Measurements from ENCODE around the gene CTNNA3.

CTNNA3 gene

GRCh38 chr10:66762218-66762729 lies 933.7 kb downstream of the CTNNA3 start:
- Histone ChIP-seq H3K4me3 (ENCODE audit: low read depth, low read length) (no peak overlapping the region), H3K4me1 (ENCODE audit: control insufficient read depth, insufficient read depth, low read length) (no peaks in the 10 kb centered on the region), H3K27ac (ENCODE audit: extremely low read depth, low read depth, low read length) (no peak overlapping the region), H3K36me3 (ENCODE audit: control insufficient read depth in 2 of 2, insufficient read depth in 1 of 2, low read length in 2 of 2) (no peaks in the 10 kb centered on the region), H3K9me3 (ENCODE audit: control insufficient read depth, insufficient read depth, low read depth, low read length) (no peaks in the 10 kb centered on the region)
- CTCF ChIA-PET: interaction anchor here (0.5 kb wide), 1 partner anchor 37 kb away, joined by 4 read pairs; no protein-coding TSS in a partner anchor
- no peak for TF ChIP-seq ZNF18 (tag by site-specific recombination; IDR thresholded peaks at IDR 0.05)
- TF ChIP-seq ZNF292 (tag by site-specific recombination; IDR thresholded peaks at IDR 0.05; ENCODE audit: borderline replicate concordance, low read depth): no peak
- TF ChIP-seq ZNF561 (tag by site-specific recombination; IDR thresholded peaks at IDR 0.05; ENCODE audit: borderline replicate concordance): no peak
- TF ChIP-seq ZNF302 (tag by site-specific recombination; IDR thresholded peaks at IDR 0.05; ENCODE audit: low read depth): no peak
- no peak for TF ChIP-seq ZNF768 (tag by site-specific recombination; IDR thresholded peaks at IDR 0.05)
- TF ChIP-seq ZNF776 (tag by site-specific recombination; IDR thresholded peaks at IDR 0.05; ENCODE audit: borderline replicate concordance): no peak
- TF ChIP-seq ZNF366 (tag by site-specific recombination; conservative IDR thresholded peaks at IDR 0.05): no peak
- TF ChIP-seq ZBTB11 (tag by site-specific recombination; conservative IDR thresholded peaks at IDR 0.05; ENCODE audit: low read depth): no peak
- no peak for TF ChIP-seq ZBTB1 (tag by site-specific recombination; IDR thresholded peaks at IDR 0.05)
- no peak for TF ChIP-seq ZNF175 (tag by site-specific recombination; IDR thresholded peaks at IDR 0.05)
- TF ChIP-seq ZNF449 (tag by site-specific recombination; IDR thresholded peaks at IDR 0.05): no peak
- TF ChIP-seq ZFHX2 (tag by site-specific recombination; conservative IDR thresholded peaks at IDR 0.05): no peak
- TF ChIP-seq ZNF664 (tag by site-specific recombination; IDR thresholded peaks at IDR 0.05): no peak
- POLR2A ChIA-PET: no interaction called here

- no peak for TF ChIP-seq ZNF335 (tag by site-specific recombination; conservative IDR thresholded peaks at IDR 0.05)
- no peaks in the 10 kb centered on the region for H3K4me1 ChIP-seq (ENCODE audit: control insufficient read depth, insufficient read depth, low read length)
- POLR2A ChIA-PET: no interaction called here
- no peak overlapping the region for H3K4me3 ChIP-seq (ENCODE audit: low read depth, low read length)
- CTCF ChIA-PET: interaction anchor here (0.6 kb wide), 2 partner anchors 213 to 468 kb away, joined by 3 read pairs; no protein-coding TSS in a partner anchor
- no peaks in the 10 kb centered on the region for H3K36me3 ChIP-seq (ENCODE audit: control insufficient read depth in 2 of 2, insufficient read depth in 1 of 2, low read length in 2 of 2)
- no peaks in the 10 kb centered on the region for H3K9me3 ChIP-seq (ENCODE audit: control insufficient read depth, insufficient read depth, low read depth, low read length)
- H3K27ac ChIP-seq (ENCODE audit: extremely low read depth, low read depth, low read length): no peak overlapping the region
These were observed 935.1 kb downstream of the CTNNA3 start for GRCh38 chr10:66760941-66761340.

GRCh38 chr10:66755474-66755873 lies 940.5 kb downstream of the CTNNA3 start:
- Histone ChIP-seq H3K4me1 (ENCODE audit: control insufficient read depth, insufficient read depth, low read length) (no peaks in the 10 kb centered on the region), H3K27ac (ENCODE audit: extremely low read depth, low read depth, low read length) (no peak overlapping the region), H3K36me3 (ENCODE audit: control insufficient read depth in 2 of 2, insufficient read depth in 1 of 2, low read length in 2 of 2) (no peaks in the 10 kb centered on the region), H3K9me3 (ENCODE audit: control insufficient read depth, insufficient read depth, low read depth, low read length) (no peaks in the 10 kb centered on the region), H3K4me3 (ENCODE audit: low read depth, low read length) (no peak overlapping the region)
- ChIA-PET POLR2A (no interaction called here), CTCF (no interaction called here)
- TF ChIP-seq ZNF777 (tag by site-specific recombination; IDR thresholded peaks at IDR 0.05; ENCODE audit: borderline replicate concordance) (no peak), ZNF521 (tag by site-specific recombination; IDR thresholded peaks at IDR 0.05) (no peak), TSHZ1 (tag by site-specific recombination; IDR thresholded peaks at IDR 0.05; ENCODE audit: borderline replicate concordance) (no peak)
